ENCODE measurements around the gene MORN5.
"Not testable (repeated sequence)": the region's sequence is repeated elsewhere in the genome, so short reads cannot be mapped to it uniquely, and the experiment has no call there.

MORN5 gene

GRCh38 chr9:122159026-122159924 lies at the start of gene MORN5, which contains the start of gene NDUFA8:
Gene MORN5 (plus strand): TSS chr9:122159908. CDS start chr9:122159973, 65 bp downstream.
Gene NDUFA8 (minus strand): TSS chr9:122159779. CDS start chr9:122159677, 102 bp downstream.
- DNase-seq: peak; percentile 92

- DNase-seq: no peak
These were observed 49.4 kb upstream of the MORN5 start for GRCh38 chr9:122110100-122110833.

GRCh38 chr9:122111413-122112085 lies 48.2 kb upstream of the MORN5 start:
- DNase-seq: no peak

- DNase-seq: no peak
These were observed 47.5 kb upstream of the MORN5 start for GRCh38 chr9:122112238-122112637.

DNA sequence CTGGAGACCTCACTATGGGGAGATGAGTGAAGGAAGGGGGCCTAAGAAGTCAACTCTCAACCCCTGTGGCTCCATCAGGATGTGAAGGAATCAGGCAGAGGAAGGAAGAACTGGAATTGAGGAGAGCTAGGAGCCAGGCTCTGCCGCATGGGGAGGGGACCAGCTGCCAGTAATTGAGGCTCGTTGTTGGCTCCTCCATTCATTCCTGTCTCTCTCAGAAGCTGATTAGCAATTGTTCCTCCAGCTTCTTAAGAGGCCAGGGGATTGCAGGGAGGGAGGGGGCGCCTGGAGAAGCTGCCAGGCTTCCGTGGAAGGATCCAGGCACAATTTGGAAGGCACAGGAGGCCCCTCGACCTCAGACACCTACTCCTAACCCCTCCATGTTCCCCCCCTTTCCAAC lies 46.1 kb upstream of the MORN5 start:
- DNase-seq: no peak

GRCh38 chr9:122115176-122116035 lies 44.3 kb upstream of the MORN5 start:
- no peak for DNase-seq

GRCh38 chr9:122116040-122116439 lies 43.7 kb upstream of the MORN5 start:
- DNase-seq: no peak

DNA sequence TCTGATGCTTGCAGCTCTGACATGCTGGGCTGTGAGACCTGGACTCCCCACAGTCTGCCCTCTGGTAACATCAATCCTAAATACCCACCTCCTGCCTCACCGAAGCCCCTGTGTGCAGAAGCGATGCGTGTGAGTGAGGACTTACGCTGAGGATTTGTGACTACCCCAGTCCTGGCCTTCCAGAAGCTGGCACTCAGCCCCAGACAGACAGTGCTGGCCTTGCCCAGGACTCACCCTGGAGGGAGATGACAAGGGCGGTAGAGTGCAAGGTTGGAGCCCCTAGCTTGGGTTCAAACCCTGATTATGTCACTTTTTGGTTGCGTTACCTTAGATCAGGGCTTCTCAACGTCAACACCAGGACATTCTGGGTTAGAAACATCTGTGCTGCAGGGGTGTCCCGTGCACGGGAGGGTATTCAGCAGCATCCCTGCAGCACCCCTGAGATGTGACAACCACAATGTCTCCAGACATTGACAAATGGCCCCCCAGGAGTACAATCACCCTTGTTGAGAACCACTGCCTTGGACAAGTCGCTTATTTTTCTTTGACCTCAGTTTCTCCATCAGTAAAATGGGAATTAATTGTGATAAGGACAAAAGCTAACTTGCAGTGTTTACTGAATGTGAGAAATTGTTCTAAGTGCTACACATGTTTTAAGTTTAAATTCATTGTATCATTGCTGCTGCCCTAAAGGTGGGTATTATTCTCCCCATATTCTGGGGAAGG lies 43.1 kb upstream of the MORN5 start:
- DNase-seq: no peak

GRCh38 chr9:122117241-122117640 lies 42.5 kb upstream of the MORN5 start:
- not testable (repeated sequence) for DNase-seq

- DNase-seq: no peak
These were observed 41.2 kb upstream of the MORN5 start for GRCh38 chr9:122118343-122119165.

DNA sequence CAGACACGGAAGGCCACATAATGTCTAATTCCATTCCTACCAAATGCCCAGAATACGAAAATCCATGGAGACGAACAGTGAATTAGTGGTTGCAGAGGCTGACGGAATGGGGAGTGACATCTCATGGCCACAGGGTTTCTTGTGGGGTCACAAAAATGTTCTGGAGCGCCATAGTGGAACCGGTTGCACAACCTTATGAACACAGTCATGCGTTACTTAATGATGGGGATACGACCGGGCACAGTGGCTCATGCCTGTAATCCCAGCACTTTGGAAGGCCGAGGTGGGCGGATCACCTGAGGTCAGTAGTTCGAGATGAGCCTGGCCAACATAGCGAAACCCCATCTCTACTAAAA lies 40.6 kb upstream of the MORN5 start:
- no peak for DNase-seq

GRCh38 chr9:122119721-122120120 lies 40.0 kb upstream of the MORN5 start:
- DNase-seq: no peak

GRCh38 chr9:122120316-122121071 lies 39.2 kb upstream of the MORN5 start:
- DNase-seq: no peak

DNA sequence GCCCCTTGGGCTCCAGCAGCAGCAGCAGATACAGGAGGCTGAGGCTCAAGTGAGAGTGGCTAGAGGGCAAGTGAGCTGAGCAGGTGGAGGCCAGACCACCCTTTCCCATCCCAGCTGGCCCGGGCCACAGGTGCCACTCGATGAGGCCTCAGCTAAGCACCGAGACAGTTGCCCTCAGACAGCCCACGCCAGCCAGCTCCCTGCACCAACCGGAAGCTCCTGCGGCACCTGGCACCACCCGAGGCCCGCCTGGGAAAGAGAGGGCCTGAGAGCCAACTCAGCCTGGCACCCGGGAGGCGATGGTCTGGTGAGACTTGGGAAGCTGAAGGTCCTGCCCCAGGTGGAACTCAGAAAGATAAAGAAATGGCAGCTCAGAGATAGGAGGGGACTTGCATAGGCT lies 38.3 kb upstream of the MORN5 start:
- no peak for DNase-seq

- DNase-seq: no peak
These were observed 37.8 kb upstream of the MORN5 start for GRCh38 chr9:122121931-122122330.

DNA sequence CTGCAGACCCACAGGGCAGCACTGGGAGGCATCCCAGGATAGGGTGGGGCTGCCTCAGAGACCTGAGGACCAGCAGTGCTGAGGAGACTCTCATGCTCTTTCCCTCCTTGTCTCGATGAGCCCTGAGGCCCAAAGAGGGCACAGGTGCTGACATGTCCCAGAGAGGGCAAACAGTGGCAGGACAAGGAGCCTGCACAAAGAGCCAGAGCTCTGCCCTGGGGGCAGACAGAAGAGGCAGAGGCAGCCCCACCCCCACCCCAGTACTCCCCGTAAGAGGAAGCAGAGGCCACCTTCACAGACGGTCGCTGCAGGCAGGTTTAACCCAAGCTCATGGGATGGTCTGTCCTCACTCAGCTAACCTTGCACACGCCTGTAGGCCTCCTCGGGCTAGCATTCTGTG lies 37.2 kb upstream of the MORN5 start:
- DNase-seq: no peak

DNA sequence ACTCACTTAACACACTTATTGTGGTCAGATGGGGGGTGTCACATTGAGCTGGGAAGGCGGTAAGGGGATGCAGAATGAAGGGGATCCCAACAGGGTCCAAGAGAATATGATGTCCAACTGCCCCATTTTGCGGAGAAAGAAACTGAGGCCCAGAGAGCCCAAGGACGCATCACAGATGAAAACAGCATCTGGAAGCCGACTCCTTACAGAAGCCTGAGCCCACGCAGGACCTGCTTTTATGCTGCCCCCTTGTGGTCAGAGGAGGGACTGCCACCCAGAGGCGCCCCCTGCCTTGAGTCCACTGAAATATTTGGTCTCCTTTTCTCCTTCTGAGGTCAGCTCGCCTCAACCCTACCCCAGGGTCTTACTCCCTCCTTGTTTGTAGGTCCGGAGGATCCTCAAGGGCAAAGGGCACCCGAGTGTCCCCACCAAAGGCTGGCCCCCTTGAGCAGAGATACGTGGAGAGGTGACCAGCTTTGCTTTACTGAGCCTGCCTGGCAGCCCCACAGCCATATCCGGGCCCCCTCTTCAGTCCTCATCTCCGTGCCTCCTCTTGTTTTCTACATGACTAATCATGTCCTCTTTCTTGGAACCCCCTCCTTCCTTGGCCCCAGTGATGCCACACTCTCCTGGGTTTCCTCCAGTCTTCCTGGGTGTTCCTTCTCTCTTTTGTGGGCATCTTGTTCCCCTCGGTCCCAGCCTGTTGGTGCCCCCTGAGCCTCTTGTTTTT lies 36.6 kb upstream of the MORN5 start:
- peak; percentile 48 for DNase-seq

GRCh38 chr9:122124048-122124447 lies 35.7 kb upstream of the MORN5 start:
- no peak for DNase-seq

GRCh38 chr9:122124528-122124927 lies 35.2 kb upstream of the MORN5 start:
- DNase-seq: no peak

Measured in NCI-H1105 (cell line).